ENCODE measurements around the gene RNF208.

The RNF208 gene

DNA sequence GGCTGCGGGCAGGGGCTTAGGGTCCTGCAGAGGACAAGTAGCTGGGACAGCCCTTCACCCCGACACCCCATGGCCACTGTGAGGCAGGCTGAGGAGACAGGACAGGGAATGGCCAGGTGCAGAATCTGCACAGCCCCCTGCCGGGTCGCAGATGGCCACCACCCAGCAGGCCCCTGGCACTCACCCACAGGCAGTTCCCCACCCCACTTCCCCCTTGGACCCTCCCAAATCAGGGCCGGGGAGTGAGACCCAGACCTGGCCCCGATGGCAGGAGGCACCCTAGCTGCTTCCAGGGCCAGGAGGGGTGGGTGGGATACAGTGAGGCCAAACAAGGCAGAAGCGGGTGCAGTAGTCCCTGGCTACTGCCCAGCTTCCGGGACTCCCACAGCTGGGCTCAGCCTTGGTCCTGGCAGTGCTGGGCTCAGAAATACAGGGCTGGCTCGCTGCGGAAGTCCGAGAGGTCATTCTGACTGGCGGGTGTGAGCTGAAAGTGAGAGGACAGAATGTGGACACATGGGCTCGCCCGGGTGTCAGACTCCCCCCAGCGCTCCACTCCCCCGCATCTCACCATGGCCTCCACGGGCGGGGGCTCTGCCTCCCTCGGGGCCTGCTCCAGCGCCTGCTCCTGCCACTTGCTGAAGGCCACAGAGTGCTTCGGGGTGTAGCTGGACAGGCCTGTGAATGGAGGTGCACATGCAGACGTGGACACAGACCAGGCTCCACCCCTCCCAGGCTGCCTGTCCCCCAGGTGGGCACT lies 30.2 kb downstream of the RNF208 start:
- H3K9me3 ChIP-seq (ENCODE audit: control insufficient read depth, low read length) = no peaks in the 10 kb centered on the region
- no peak overlapping the region for H3K4ac ChIP-seq (ENCODE audit: low read depth in 1 of 2, low read length in 2 of 2)
- WGBS = 93% methylated on average over 21 of the region's 22 CpGs
- no peak overlapping the region for H3K14ac ChIP-seq (ENCODE audit: low read length in 2 of 2)
- H2AK5ac ChIP-seq (ENCODE audit: low read length, severe bottlenecking) = no peak overlapping the region
- no peak overlapping the region for H4K8ac ChIP-seq (ENCODE audit: low read length)
- H4K91ac ChIP-seq (ENCODE audit: low read length) = peak overlapping the region; percentile 0
- H2BK12ac ChIP-seq (ENCODE audit: low read length in 2 of 2) = no peak overlapping the region
- no peak overlapping the region for H3K4me2 ChIP-seq (ENCODE audit: low read length, poor library complexity, severe bottlenecking)
- DNase-seq = no peak
- H2AFZ ChIP-seq (ENCODE audit: low read depth, low read length) = no peak overlapping the region
- H3K36me3 ChIP-seq (ENCODE audit: control insufficient read depth in 1 of 2, insufficient read depth in 2 of 2, low read depth in 1 of 2, low read length in 2 of 2) = peaks cover 36 to 56% of the 10 kb centered on the region in 2 experiments
- peaks cover 67% of the 10 kb centered on the region for H3K4me1 ChIP-seq (ENCODE audit: control insufficient read depth, insufficient read depth, low read depth, low read length)
- no peaks in the 10 kb centered on the region for H3K27me3 ChIP-seq (ENCODE audit: control insufficient read depth in 1 of 2, insufficient read depth in 1 of 2, low read length in 2 of 2)
- H3K79me1 ChIP-seq (replicated peaks; ENCODE audit: low read length, poor library complexity, severe bottlenecking) = peaks cover 53% of the 10 kb centered on the region
- no peak overlapping the region for H3K18ac ChIP-seq (ENCODE audit: low read depth in 1 of 2, low read length in 2 of 2)
- no peak overlapping the region for H3K23ac ChIP-seq (ENCODE audit: low read length in 2 of 2)
- no peak overlapping the region for H3K4me3 ChIP-seq (ENCODE audit: insufficient read depth in 1 of 2, low read depth in 1 of 2, low read length in 2 of 2)
- peak overlapping the region; percentile 2 for H3K9ac ChIP-seq (ENCODE audit: low read length)
- H3K27ac ChIP-seq (ENCODE audit: low read length, poor library complexity, severe bottlenecking) = no peak overlapping the region
- no peak overlapping the region for H2BK5ac ChIP-seq (ENCODE audit: low read depth, low read length, poor library complexity, severe bottlenecking)
- no peak overlapping the region for H2BK120ac ChIP-seq (ENCODE audit: low read depth, low read length)
- no peak overlapping the region for H2BK15ac ChIP-seq (ENCODE audit: low read depth, poor library complexity, severe bottlenecking)

DNA sequence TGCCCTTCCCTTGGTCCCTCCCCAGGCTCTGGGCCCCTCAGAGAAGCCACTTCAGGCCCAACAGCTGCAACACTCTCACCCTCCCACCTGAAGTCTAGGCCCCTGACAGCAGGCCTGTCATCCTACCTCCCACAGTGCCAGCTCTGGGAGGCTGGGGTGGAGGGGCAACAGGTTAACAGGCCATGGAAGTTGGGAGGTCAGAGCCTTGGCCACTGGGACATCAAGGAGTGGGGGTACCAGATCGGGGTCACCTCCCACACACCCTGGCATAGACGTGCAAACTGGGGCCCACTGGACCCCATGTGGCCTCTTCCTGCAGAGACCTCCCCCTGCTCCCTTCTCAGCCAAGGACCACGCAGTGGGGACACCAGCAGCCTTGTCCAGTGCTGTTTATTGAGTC lies 30.8 kb downstream of the RNF208 start:
- Histone ChIP-seq H4K8ac (ENCODE audit: low read length) (no peak overlapping the region), H2BK15ac (ENCODE audit: low read depth, poor library complexity, severe bottlenecking) (no peak overlapping the region), H2AFZ (ENCODE audit: low read depth, low read length) (no peak overlapping the region), H3K79me1 (replicated peaks; ENCODE audit: low read length, poor library complexity, severe bottlenecking) (peaks cover 55% of the 10 kb centered on the region), H3K14ac (ENCODE audit: low read length in 2 of 2) (no peak overlapping the region), H3K36me3 (ENCODE audit: control insufficient read depth in 1 of 2, insufficient read depth in 2 of 2, low read depth in 1 of 2, low read length in 2 of 2) (peaks cover 41 to 61% of the 10 kb centered on the region in 2 experiments), H3K4me3 (ENCODE audit: insufficient read depth in 1 of 2, low read depth in 1 of 2, low read length in 2 of 2) (no peak overlapping the region), H2AK5ac (ENCODE audit: low read length, severe bottlenecking) (no peak overlapping the region), H3K9me3 (ENCODE audit: control insufficient read depth, low read length) (no peaks in the 10 kb centered on the region), H3K9ac (ENCODE audit: low read length) (peak overlapping the region; percentile 2), H3K4me1 (ENCODE audit: control insufficient read depth, insufficient read depth, low read depth, low read length) (peaks cover 69% of the 10 kb centered on the region), H3K27ac (ENCODE audit: low read length, poor library complexity, severe bottlenecking) (no peak overlapping the region), H2BK12ac (ENCODE audit: low read length in 2 of 2) (no peak overlapping the region), H2BK120ac (ENCODE audit: low read depth, low read length) (no peak overlapping the region), H3K4ac (ENCODE audit: low read depth in 1 of 2, low read length in 2 of 2) (no peak overlapping the region), H3K27me3 (ENCODE audit: control insufficient read depth in 1 of 2, insufficient read depth in 1 of 2, low read length in 2 of 2) (no peaks in the 10 kb centered on the region), H3K18ac (ENCODE audit: low read depth in 1 of 2, low read length in 2 of 2) (no peak overlapping the region), H3K23ac (ENCODE audit: low read length in 2 of 2) (no peak overlapping the region), H2BK5ac (ENCODE audit: low read depth, low read length, poor library complexity, severe bottlenecking) (no peak overlapping the region), H4K91ac (ENCODE audit: low read length) (peak overlapping the region; percentile 0), H3K4me2 (ENCODE audit: low read length, poor library complexity, severe bottlenecking) (no peak overlapping the region)
- no peak for DNase-seq
- WGBS = 89% methylated on average over 3 of the region's 3 CpGs

GRCh38 chr9:137190315-137190856 lies 31.7 kb downstream of the RNF208 start:
- peaks cover 61% of the 10 kb centered on the region for H3K79me1 ChIP-seq (replicated peaks; ENCODE audit: low read length, poor library complexity, severe bottlenecking)
- H2BK5ac ChIP-seq (ENCODE audit: low read depth, low read length, poor library complexity, severe bottlenecking) = no peak overlapping the region
- peak overlapping the region; percentile 96 for H3K9ac ChIP-seq (ENCODE audit: low read length)
- 88% methylated on average over 8 of the region's 9 CpGs for WGBS
- H3K27ac ChIP-seq (ENCODE audit: low read length, poor library complexity, severe bottlenecking) = no peak overlapping the region
- H3K27me3 ChIP-seq (ENCODE audit: control insufficient read depth in 1 of 2, insufficient read depth in 1 of 2, low read length in 2 of 2) = no peaks in the 10 kb centered on the region
- H3K23ac ChIP-seq (ENCODE audit: low read length in 2 of 2) = no peak overlapping the region
- peak overlapping the region in 1 of 2 experiments; percentile 100 for H3K4me3 ChIP-seq (ENCODE audit: insufficient read depth in 1 of 2, low read depth in 1 of 2, low read length in 2 of 2)
- no peak overlapping the region for H2AK5ac ChIP-seq (ENCODE audit: low read length, severe bottlenecking)
- H2AFZ ChIP-seq (ENCODE audit: low read depth, low read length) = no peak overlapping the region
- H4K8ac ChIP-seq (ENCODE audit: low read length) = no peak overlapping the region
- H2BK15ac ChIP-seq (ENCODE audit: low read depth, poor library complexity, severe bottlenecking) = no peak overlapping the region
- no peak overlapping the region for H3K18ac ChIP-seq (ENCODE audit: low read depth in 1 of 2, low read length in 2 of 2)
- no peaks in the 10 kb centered on the region for H3K9me3 ChIP-seq (ENCODE audit: control insufficient read depth, low read length)
- H3K4me1 ChIP-seq (ENCODE audit: control insufficient read depth, insufficient read depth, low read depth, low read length) = peaks cover 66% of the 10 kb centered on the region
- H4K91ac ChIP-seq (ENCODE audit: low read length) = no peak overlapping the region
- no peak overlapping the region for H3K14ac ChIP-seq (ENCODE audit: low read length in 2 of 2)
- no peak overlapping the region for H2BK12ac ChIP-seq (ENCODE audit: low read length in 2 of 2)
- no peak overlapping the region for H3K4ac ChIP-seq (ENCODE audit: low read depth in 1 of 2, low read length in 2 of 2)
- H3K36me3 ChIP-seq (ENCODE audit: control insufficient read depth in 1 of 2, insufficient read depth in 2 of 2, low read depth in 1 of 2, low read length in 2 of 2) = peaks cover 49 to 64% of the 10 kb centered on the region in 2 experiments
- DNase-seq = no peak
- H2BK120ac ChIP-seq (ENCODE audit: low read depth, low read length) = no peak overlapping the region
- H3K4me2 ChIP-seq (ENCODE audit: low read length, poor library complexity, severe bottlenecking) = no peak overlapping the region
